K562 (cell line): ENCODE measurements around the gene GGTLC1. TPM values are rescaled to one million over a fixed set of nuclear protein-coding genes. Genes with fewer than 3 reads are reported as not detected.

Experiments used
- ATAC-seq: fragments of 200-7000 bp; cut with Tn5 transposase; 3 replicates; pipeline ENCODE4 v1.9.1; 2020; ENCODE audit warnings: moderate library complexity
- BruUV-seq: library from RNA; stranded (reverse); fragments of 400-500 nt; replicated peaks from 2 replicates; lab custom pipeline; 2021; lab: Mats Ljungman, UMichigan
- CTCF ChIA-PET: fragments of 300-600 bp; formaldehyde crosslinking; extraction: SDS; loops from one replicate; lab custom pipeline; 2021; ENCODE audit warnings: low intra/inter-chr PET ratio; lab: Yijun Ruan, JAX
- POLR2A ChIA-PET: fragments of 300-600, 350-650 bp; sonication (Branson Sonifier 250); formaldehyde crosslinking; extraction: SDS; loops from one replicate; lab custom pipeline; 2021; ENCODE audit warnings: antibody characterized with exemption, inconsistent platforms; lab: Yijun Ruan, JAX
- DNase-seq, 4 experiments: peaks; one replicate each; pipeline versions ENCODE4 v3.0.0 to v3.0.0-alpha.2; 2011 to 2018; ENCODE audit warnings: low spot score in 3 of 4, mixed read lengths in 3 of 4; ENCODE audit errors: extremely low read depth in 1 of 4
- FAIRE-seq: peaks from 2 replicates; lab custom pipeline; 2011; peaks lifted over from hg19 to GRCh38; lab: Jason Lieb, UNC
- H2AFZ ChIP-seq: 2 replicates; pipeline ENCODE4 v1.6.0; 2011; ENCODE audit warnings: low read depth, low read length, control low read depth, inconsistent platforms
- H3K27ac ChIP-seq: fragments of 200-600 bp; 3 replicates; pipeline ENCODE4 v1.8.0; 2011; ENCODE audit warnings: low read depth, mild to moderate bottlenecking, control low read depth, inconsistent platforms, low read length, moderate library complexity, mixed read lengths; ENCODE audit errors: extremely low read depth
- H3K27me3 ChIP-seq, 2 experiments: fragments of 300-600 bp in 1 of 2; 2 replicates in 1 of 2; 3 replicates in 1 of 2; pipeline versions ENCODE4 v1.6.0 to v1.8.0; 2011; ENCODE audit warnings: inconsistent platforms in 2 of 2, low read length in 2 of 2, mild to moderate bottlenecking in 1 of 2, mixed read lengths in 1 of 2, moderate library complexity in 1 of 2; ENCODE audit not compliant: control insufficient read depth in 2 of 2, insufficient read depth in 2 of 2
- H3K36me3 ChIP-seq: fragments of 300-600 bp; 3 replicates; pipeline ENCODE4 v1.8.0; 2011; ENCODE audit warnings: mild to moderate bottlenecking, low read length, inconsistent platforms; ENCODE audit not compliant: control insufficient read depth, insufficient read depth
- H3K4me1 ChIP-seq, 2 experiments: fragments of 200-600 bp in 1 of 2; replicated peaks in 1 of 2; 2 replicates in 1 of 2; 3 replicates in 1 of 2; pipeline versions ENCODE4 v1.5.1 to v1.8.0; 2011; ENCODE audit warnings: inconsistent platforms in 2 of 2, low read length in 2 of 2, mild to moderate bottlenecking in 1 of 2, mixed read lengths in 1 of 2, moderate library complexity in 1 of 2; ENCODE audit not compliant: control insufficient read depth in 2 of 2, insufficient read depth in 2 of 2
- H3K4me2 ChIP-seq: 2 replicates; pipeline ENCODE4 v1.6.1; 2011; ENCODE audit warnings: low read length, control low read depth, inconsistent platforms, mixed read lengths; ENCODE audit not compliant: insufficient read depth
- H3K4me3 ChIP-seq: fragments of 200-600 bp; sonication (generic), shearing (Covaris generic); 2 replicates; pipeline ENCODE4 v1.5.1; 2016; ENCODE audit warnings: control low read depth, inconsistent platforms
- H3K79me2 ChIP-seq: fragments of 200-600 bp; 3 replicates; pipeline ENCODE4 v1.8.0; 2011; ENCODE audit warnings: low read length, inconsistent platforms; ENCODE audit not compliant: control insufficient read depth, insufficient read depth
- H3K9ac ChIP-seq, 2 experiments: 2 replicates each; pipeline versions ENCODE4 v1.6.0 to v1.6.1; 2011; ENCODE audit warnings: low read depth in 2 of 2, low read length in 2 of 2, control low read depth in 1 of 2, inconsistent platforms in 1 of 2, mild to moderate bottlenecking in 1 of 2, mixed read lengths in 1 of 2; ENCODE audit not compliant: insufficient read depth in 1 of 2
- H3K9me1 ChIP-seq: one replicate; pipeline ENCODE4 v1.6.0; 2011; ENCODE audit warnings: inconsistent platforms, mild to moderate bottlenecking, low read length, moderate library complexity; ENCODE audit not compliant: control insufficient read depth, insufficient read depth
- H3K9me3 ChIP-seq: replicated peaks from 2 replicates; pipeline ENCODE4 v1.5.1; 2011; ENCODE audit warnings: low read depth, low read length, inconsistent platforms; ENCODE audit not compliant: control insufficient read depth, insufficient read depth
- H4K20me1 ChIP-seq: replicated peaks from 2 replicates; pipeline ENCODE4 v1.6.1; 2011; ENCODE audit warnings: low read length, inconsistent platforms, mixed read lengths; ENCODE audit not compliant: control insufficient read depth, insufficient read depth
- EZH2 ChIP-seq: IDR thresholded peaks from 2 replicates; pipeline ENCODE4 v1.6.1; 2012; ENCODE audit warnings: low read depth, mild to moderate bottlenecking, inconsistent platforms, low read length, borderline replicate concordance
- GATA2 ChIP-seq: sonication (generic); formaldehyde crosslinking; IDR thresholded peaks from 2 replicates; pipeline ENCODE4 v1.4.0; 2020; ENCODE audit warnings: mild to moderate bottlenecking, missing genetic modification reagents
- HCFC1 ChIP-seq: IDR thresholded peaks from 2 replicates; pipeline ENCODE4 v1.6.1; 2012; ENCODE audit warnings: low read depth, low read length, improper control_type of control experiment
- HDAC6 ChIP-seq: IDR thresholded peaks from 2 replicates; pipeline ENCODE4 v1.6.1; 2012; ENCODE audit warnings: low read depth, mild to moderate bottlenecking, control low read depth, inconsistent platforms, low read length, moderate library complexity
- HMGXB4 ChIP-seq: sonication (generic); formaldehyde crosslinking; IDR thresholded peaks from 2 replicates; pipeline ENCODE4 v1.8.1; 2023; ENCODE audit warnings: mild to moderate bottlenecking, missing genetic modification reagents
- HNRNPL ChIP-seq: fragments of 200-400 bp; formaldehyde crosslinking; IDR thresholded peaks from 2 replicates; pipeline ENCODE4 v1.6.1; 2017; ENCODE audit warnings: low read depth, mild to moderate bottlenecking, low read length
- NR3C1 ChIP-seq: sonication (generic); formaldehyde crosslinking; IDR thresholded peaks from 2 replicates; pipeline ENCODE4 v1.8.1; 2022; ENCODE audit warnings: missing genetic modification reagents
- PPARD ChIP-seq: fragments of 250-450 bp; sonication (Bioruptor Pico); IDR thresholded peaks from 2 replicates; pipeline ENCODE4 v1.8.0; 2022; ENCODE audit warnings: inconsistent platforms, mild to moderate bottlenecking, moderate library complexity
- RBM25 ChIP-seq: fragments of 200-400 bp; formaldehyde crosslinking; IDR thresholded peaks from 2 replicates; pipeline ENCODE4 v1.6.1; 2018; ENCODE audit warnings: low read length, low read depth, moderate library complexity; ENCODE audit not compliant: severe bottlenecking
- ZFP36 ChIP-seq: fragments of 150-350 bp; IDR thresholded peaks from 2 replicates; pipeline ENCODE4 v1.6.1; 2018; ENCODE audit warnings: low read length, low read depth; ENCODE audit not compliant: partially characterized antibody
- WGBS: fragments of 100-300 bp; shearing (Covaris generic); methylation state at CpG from one replicate; pipeline ENCODE4 v1.1.6; 2016; ENCODE audit warnings: low coverage, mixed read lengths; ENCODE audit not compliant: insufficient coverage; ENCODE audit errors: missing lambda C conversion rate; 5-methylcytosine and 5-hydroxymethylcytosine counted together
- in situ Hi-C: fragments of 300-500 bp; cut with MboI; formaldehyde crosslinking; loops from 4 replicates; pipeline ENCODE4 v1.15.0; 2018; ENCODE audit warnings: inconsistent platforms, mixed read lengths
- intact Hi-C: fragments of 100-400 bp; cut with micrococcal nuclease; formaldehyde crosslinking; loops from 2 replicates; pipeline ENCODE4 v1.14.2; 2022
- polyA plus RNA-seq, 8 experiments: library from polyadenylated mRNA; depleted of rRNA in 4 of 8; stranded (reverse) in 5 of 8; unstranded in 3 of 8; fragments of >200 nt; fragmentation: Nextera tagmentation in 2 of 8; fragmentation: Illumina TruSeq in 1 of 8; extraction: Ambion mirVana in 2 of 8; extraction: Trizol in 1 of 8; gene quantifications; 2 replicates each; pipeline versions ENCODE4 v1.2.1 to v1.2.3, GENCODE V29; 2011 to 2014; ENCODE audit warnings: inconsistent platforms in 1 of 8, missing spikeins in 1 of 8
- total RNA-seq, 7 experiments: library from RNA; depleted of rRNA in 6 of 7; stranded (reverse); fragments of >200 nt in 6 of 7; fragmentation: Illumina TruSeq in 2 of 7; extraction: Trizol in 2 of 7; gene quantifications; 2 replicates each; pipeline versions ENCODE4 v1.2.1 to v1.2.3, GENCODE V29; 2011 to 2021; ENCODE audit warnings: low replicate concordance in 1 of 7
- TF ChIP-seq, protein P1 (sequence below): fragments of 200-400 bp; formaldehyde crosslinking; IDR thresholded peaks from 2 replicates; pipeline ENCODE4 v1.6.1; 2017; ENCODE audit warnings: mild to moderate bottlenecking, low read depth, low read length, moderate library complexity
- TF ChIP-seq, protein P2 (sequence below): fragments of 450-650 bp; conservative IDR thresholded peaks from 2 replicates; pipeline ENCODE4 v1.6.1; 2016; ENCODE audit warnings: missing genetic modification characterization, low read depth, mild to moderate bottlenecking, control low read depth, missing compliant biosample characterization
- TF ChIP-seq, protein P3 (sequence below), 2 experiments: fragments of 450-650 bp; conservative IDR thresholded peaks; 2 replicates each; pipeline ENCODE4 v1.6.1; 2017; ENCODE audit warnings: mild to moderate bottlenecking in 2 of 2, moderate library complexity in 2 of 2

GGTLC1 gene
- total and polyA plus RNA-seq, 9 of the 15 experiments (the other 6 are each of a cell fraction or from before 2014, with no cell fraction given), result not detected

- TF ChIP-seq, protein P1, sequence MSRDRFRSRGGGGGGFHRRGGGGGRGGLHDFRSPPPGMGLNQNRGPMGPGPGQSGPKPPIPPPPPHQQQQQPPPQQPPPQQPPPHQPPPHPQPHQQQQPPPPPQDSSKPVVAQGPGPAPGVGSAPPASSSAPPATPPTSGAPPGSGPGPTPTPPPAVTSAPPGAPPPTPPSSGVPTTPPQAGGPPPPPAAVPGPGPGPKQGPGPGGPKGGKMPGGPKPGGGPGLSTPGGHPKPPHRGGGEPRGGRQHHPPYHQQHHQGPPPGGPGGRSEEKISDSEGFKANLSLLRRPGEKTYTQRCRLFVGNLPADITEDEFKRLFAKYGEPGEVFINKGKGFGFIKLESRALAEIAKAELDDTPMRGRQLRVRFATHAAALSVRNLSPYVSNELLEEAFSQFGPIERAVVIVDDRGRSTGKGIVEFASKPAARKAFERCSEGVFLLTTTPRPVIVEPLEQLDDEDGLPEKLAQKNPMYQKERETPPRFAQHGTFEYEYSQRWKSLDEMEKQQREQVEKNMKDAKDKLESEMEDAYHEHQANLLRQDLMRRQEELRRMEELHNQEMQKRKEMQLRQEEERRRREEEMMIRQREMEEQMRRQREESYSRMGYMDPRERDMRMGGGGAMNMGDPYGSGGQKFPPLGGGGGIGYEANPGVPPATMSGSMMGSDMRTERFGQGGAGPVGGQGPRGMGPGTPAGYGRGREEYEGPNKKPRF, result no peak
- TF ChIP-seq, all 486 proteins: peak for 0
Observed at GRCh38 chr20:23954008-23954745, 34.4 kb downstream of the GGTLC1 start (continued).

DNA sequence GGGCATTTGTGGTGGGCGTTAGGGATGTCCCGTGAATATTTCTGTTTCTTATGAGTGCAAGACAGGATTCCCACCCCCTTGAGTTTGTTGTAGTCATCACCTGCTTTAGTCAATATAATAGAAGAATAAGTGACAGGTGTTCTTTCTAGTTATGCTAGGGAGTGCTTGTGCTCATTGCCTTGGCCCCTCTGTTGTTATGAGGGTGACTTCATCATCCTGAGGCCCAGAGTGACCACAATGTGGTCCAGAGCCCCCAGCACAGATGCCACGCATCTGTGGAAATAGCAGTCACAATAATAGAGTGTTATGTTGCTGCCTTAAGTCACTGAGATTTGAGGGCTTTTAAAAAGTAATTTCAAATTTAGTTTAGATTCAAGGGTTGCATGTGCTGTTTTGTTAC, 42.4 kb downstream of the GGTLC1 start:
- H4K20me1 ChIP-seq, result no peaks in the 10 kb centered on the region
- ChIA-PET CTCF (no interaction called here), POLR2A (no interaction called here)
- intact Hi-C loops (no loop called here), in situ Hi-C loops (no loop called here)
- no peak overlapping the region for H3K9ac ChIP-seq
- no peaks in the 10 kb centered on the region for H3K9me3 ChIP-seq
- no peaks in the 10 kb centered on the region for H3K79me2 ChIP-seq
- DNase-seq, result no peak
- H3K4me2 ChIP-seq, result no peak overlapping the region
- H3K4me3 ChIP-seq, result no peak overlapping the region
- no peak overlapping the region for H3K27ac ChIP-seq
- 0% methylated on average over 2 of the region's 3 CpGs for WGBS
- no peaks in the 10 kb centered on the region for H3K36me3 ChIP-seq
- no peaks in the 10 kb centered on the region for H3K4me1 ChIP-seq
- FAIRE-seq, result no peak
- no TSS peak for BruUV-seq
- no peak overlapping the region for H2AFZ ChIP-seq
- ATAC-seq, result no peak
- no peaks in the 10 kb centered on the region for H3K9me1 ChIP-seq
- H3K27me3 ChIP-seq, result no peaks in the 10 kb centered on the region
- no peak for TF ChIP-seq NR3C1 (CRISPR knock-in tag)
- no peak for TF ChIP-seq GATA2 (CRISPR knock-in tag)
- no peak for TF ChIP-seq ZFP36
- TF ChIP-seq HCFC1, result no peak
- TF ChIP-seq HNRNPL, result no peak
- TF ChIP-seq RBM25, result no peak
- TF ChIP-seq, protein P2, sequence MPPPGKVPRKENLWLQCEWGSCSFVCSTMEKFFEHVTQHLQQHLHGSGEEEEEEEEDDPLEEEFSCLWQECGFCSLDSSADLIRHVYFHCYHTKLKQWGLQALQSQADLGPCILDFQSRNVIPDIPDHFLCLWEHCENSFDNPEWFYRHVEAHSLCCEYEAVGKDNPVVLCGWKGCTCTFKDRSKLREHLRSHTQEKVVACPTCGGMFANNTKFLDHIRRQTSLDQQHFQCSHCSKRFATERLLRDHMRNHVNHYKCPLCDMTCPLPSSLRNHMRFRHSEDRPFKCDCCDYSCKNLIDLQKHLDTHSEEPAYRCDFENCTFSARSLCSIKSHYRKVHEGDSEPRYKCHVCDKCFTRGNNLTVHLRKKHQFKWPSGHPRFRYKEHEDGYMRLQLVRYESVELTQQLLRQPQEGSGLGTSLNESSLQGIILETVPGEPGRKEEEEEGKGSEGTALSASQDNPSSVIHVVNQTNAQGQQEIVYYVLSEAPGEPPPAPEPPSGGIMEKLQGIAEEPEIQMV (tag), result no peak
- no peak for TF ChIP-seq PPARD
- no peak for TF ChIP-seq HDAC6
- no peak for TF ChIP-seq EZH2
- no peak for TF ChIP-seq HMGXB4 (CRISPR knock-in tag)
- TF ChIP-seq, protein P3, sequence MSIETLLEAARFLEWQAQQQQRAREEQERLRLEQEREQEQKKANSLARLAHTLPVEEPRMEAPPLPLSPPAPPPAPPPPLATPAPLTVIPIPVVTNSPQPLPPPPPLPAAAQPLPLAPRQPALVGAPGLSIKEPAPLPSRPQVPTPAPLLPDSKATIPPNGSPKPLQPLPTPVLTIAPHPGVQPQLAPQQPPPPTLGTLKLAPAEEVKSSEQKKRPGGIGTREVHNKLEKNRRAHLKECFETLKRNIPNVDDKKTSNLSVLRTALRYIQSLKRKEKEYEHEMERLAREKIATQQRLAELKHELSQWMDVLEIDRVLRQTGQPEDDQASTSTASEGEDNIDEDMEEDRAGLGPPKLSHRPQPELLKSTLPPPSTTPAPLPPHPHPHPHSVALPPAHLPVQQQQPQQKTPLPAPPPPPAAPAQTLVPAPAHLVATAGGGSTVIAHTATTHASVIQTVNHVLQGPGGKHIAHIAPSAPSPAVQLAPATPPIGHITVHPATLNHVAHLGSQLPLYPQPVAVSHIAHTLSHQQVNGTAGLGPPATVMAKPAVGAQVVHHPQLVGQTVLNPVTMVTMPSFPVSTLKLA (conservative IDR thresholded peaks at IDR 0.05), result no peak
